Transverse colon (tissue), 4 donors: Measurements from ENCODE around the gene PIGBOS1. TPM values are rescaled to one million over a fixed set of nuclear protein-coding genes. Genes with fewer than 3 reads are reported as not detected.

Experiments used
- DNase-seq: peaks from one replicate; pipeline ENCODE4 v3.0.0-alpha.2; 2019
- H3K27ac ChIP-seq, 4 donors: fragments of 200-600 bp; sonication (generic); 2 replicates each; pipeline ENCODE4 v1.5.1; 2016 to 2018; ENCODE audit warnings: inconsistent platforms in 4 of 4
- H3K27me3 ChIP-seq: fragments of 200-600 bp; sonication (generic); 2 replicates; pipeline ENCODE4 v1.5.1; 2017; ENCODE audit warnings: inconsistent platforms
- H3K36me3 ChIP-seq, 4 donors: fragments of 200-600 bp; sonication (generic); 2 replicates each; pipeline ENCODE4 v1.5.1; 2017 to 2019; ENCODE audit warnings: inconsistent platforms in 4 of 4
- H3K4me1 ChIP-seq, 4 donors: fragments of 200-600 bp; sonication (generic); 2 replicates each; pipeline ENCODE4 v1.5.1; 2017 to 2020; ENCODE audit warnings: inconsistent platforms in 4 of 4
- H3K4me3 ChIP-seq, 4 donors: fragments of 200-600 bp; sonication (generic); 1 replicate in 1 of 4; 2 replicates in 3 of 4; pipeline versions ENCODE4 v1.5.1 to v1.6.1; 2017 to 2019; ENCODE audit warnings: inconsistent platforms in 4 of 4
- H3K9me3 ChIP-seq, 2 donors: fragments of 200-600 bp; sonication (generic); 2 replicates each; pipeline ENCODE4 v1.5.1; 2017 to 2019; ENCODE audit warnings: inconsistent platforms in 2 of 2
- CTCF ChIP-seq, 5 experiments: fragments of 200-600 bp in 3 of 5; fragments of 450-650 bp in 2 of 5; sonication (generic) in 3 of 5; IDR thresholded peaks; 1 replicate in 2 of 5; 2 replicates in 3 of 5; pipeline ENCODE4 v1.5.1; 2016 to 2017; ENCODE audit warnings: antibody characterized with exemption in 5 of 5, inconsistent platforms in 3 of 5, mild to moderate bottlenecking in 2 of 5, moderate library complexity in 1 of 5
- EP300 ChIP-seq: sonication (generic); formaldehyde crosslinking; IDR thresholded peaks from one replicate; pipeline ENCODE4 v1.6.1; 2017; ENCODE audit warnings: antibody characterized with exemption, low read depth
- POLR2A ChIP-seq: fragments of 450-650 bp; IDR thresholded peaks from one replicate; pipeline ENCODE4 v1.6.1; 2016; ENCODE audit warnings: antibody characterized with exemption, mild to moderate bottlenecking, moderate library complexity
- POLR2AphosphoS5 ChIP-seq, 3 donors: sonication (generic); formaldehyde crosslinking; IDR thresholded peaks; one replicate each; pipeline ENCODE4 v1.6.1; 2016; ENCODE audit warnings: antibody characterized with exemption in 3 of 3
- WGBS, 2 donors: methylation state at CpG; one replicate each; pipeline ENCODE4 v1.1.5; 2018; ENCODE audit warnings: low coverage in 1 of 2; 5-methylcytosine and 5-hydroxymethylcytosine counted together
- in situ Hi-C, 4 donors: fragments of 200-750 bp; cut with MboI; loops; one replicate each; pipeline versions ENCODE4 v1.15.0 to v1.15.1; 2017; ENCODE audit warnings: low sequenced_read_pairs in 3 of 4, low pct_ligation_motif_present in 1 of 4, low pct_unique_long_range_greater_than_20kb in 1 of 4
- intact Hi-C: fragments of 100-400 bp; cut with DNase I; formaldehyde crosslinking; loops from one replicate; pipeline ENCODE4 v1.15.1; 2023; ENCODE audit warnings: low total_unique reads
- total RNA-seq, 4 donors: library from RNA; depleted of rRNA; stranded (reverse); fragments of >200 nt; gene quantifications; one replicate each; pipeline ENCODE4 v1.1.0, GENCODE V29; 2016

Gene PIGBOS1
- total RNA-seq, 4 donors from 2014 or later = 14.2 to 14.8 TPM; not detected in 2

- TF ChIP-seq POLR2AphosphoS5 (IDR thresholded peaks at IDR 0.05) (no peak), CTCF (IDR thresholded peaks at IDR 0.05) (no peak), EP300 (no peak), POLR2A (no peak)
- in situ Hi-C loops (no loop called here), intact Hi-C loops (no loop called here)
- no peaks in the 10 kb centered on the region for H3K9me3 ChIP-seq
- peaks cover 0 to 28% (median 12%) of the 10 kb centered on the region in 4 donors for H3K36me3 ChIP-seq
- H3K27ac ChIP-seq = no peak overlapping the region
- DNase-seq = no peak
- 94 to 96% methylated on average over 4 to 5 of the region's 5 CpGs for WGBS, 2 donors
- H3K4me3 ChIP-seq = no peak overlapping the region
- no peaks in the 10 kb centered on the region for H3K27me3 ChIP-seq
- no peaks in the 10 kb centered on the region for H3K4me1 ChIP-seq
These were observed 38.2 kb upstream of the PIGBOS1 start for GRCh38 chr15:55356985-55357585.

- no peak overlapping the region for H3K27ac ChIP-seq
- no peaks in the 10 kb centered on the region for H3K9me3 ChIP-seq
- DNase-seq = no peak
- no peaks in the 10 kb centered on the region for H3K27me3 ChIP-seq
- no peaks in the 10 kb centered on the region for H3K4me1 ChIP-seq
- in situ Hi-C loops = no loop called here
- no peak overlapping the region for H3K4me3 ChIP-seq
- peaks cover 0 to 26% (median 4%) of the 10 kb centered on the region in 4 donors for H3K36me3 ChIP-seq
- 63 to 88% methylated on average over 2 of the region's 2 CpGs for WGBS, 2 donors
- intact Hi-C loops = no loop called here
- TF ChIP-seq POLR2AphosphoS5 (IDR thresholded peaks at IDR 0.05) = no peak
- TF ChIP-seq EP300 = no peak
- no peak for TF ChIP-seq POLR2A
- no peak for TF ChIP-seq CTCF (IDR thresholded peaks at IDR 0.05)
These were observed 34.1 kb upstream of the PIGBOS1 start for GRCh38 chr15:55353025-55353424.

GRCh38 chr15:55349282-55349681 is 30.4 kb upstream of the PIGBOS1 start:
- Histone ChIP-seq H3K4me1 (no peaks in the 10 kb centered on the region), H3K36me3 (peaks cover 0 to 15% (median 2%) of the 10 kb centered on the region in 4 donors), H3K27me3 (no peaks in the 10 kb centered on the region), H3K4me3 (no peak overlapping the region), H3K27ac (no peak overlapping the region), H3K9me3 (no peaks in the 10 kb centered on the region)
- in situ Hi-C loops (no loop called here), intact Hi-C loops (no loop called here)
- TF ChIP-seq POLR2AphosphoS5 (IDR thresholded peaks at IDR 0.05) = no peak
- WGBS, 2 donors = 98% methylated on average over 2 of the region's 2 CpGs; no CpG with 5 or more reads in 1 of the 2 donors
- no peak for DNase-seq

GRCh38 chr15:55348281-55348778 is 29.4 kb upstream of the PIGBOS1 start:
- Histone ChIP-seq H3K27me3 (no peaks in the 10 kb centered on the region), H3K9me3 (no peaks in the 10 kb centered on the region), H3K4me1 (no peaks in the 10 kb centered on the region), H3K36me3 (peaks cover 0 to 15% (median 2%) of the 10 kb centered on the region in 4 donors), H3K4me3 (no peak overlapping the region), H3K27ac (no peak overlapping the region)
- no peak for DNase-seq
- intact Hi-C loops = no loop called here
- TF ChIP-seq POLR2A (no peak), EP300 (no peak), POLR2AphosphoS5 (IDR thresholded peaks at IDR 0.05) (no peak), CTCF (IDR thresholded peaks at IDR 0.05) (no peak)
- 85 to 93% methylated on average over 2 to 4 of the region's 4 CpGs for WGBS, 2 donors
- in situ Hi-C loops = no loop called here
